Suprapubic skin (tissue), 4 donors: Measurements from ENCODE around the gene CDKL1. TPM values are rescaled to one million over a fixed set of nuclear protein-coding genes. Genes with fewer than 3 reads are reported as not detected.

Experiments
- DNase-seq, 2 donors: peaks; one replicate each; pipeline ENCODE4 v3.0.0-alpha.2; 2019; ENCODE audit warnings: low spot score in 2 of 2
- H3K27ac ChIP-seq: fragments of 200-600 bp; sonication (generic); one replicate; pipeline ENCODE4 v1.5.1; 2019
- H3K27me3 ChIP-seq: fragments of 200-600 bp; sonication (generic); one replicate; pipeline ENCODE4 v1.5.1; 2019
- H3K36me3 ChIP-seq: fragments of 200-600 bp; sonication (generic); one replicate; pipeline ENCODE4 v1.5.1; 2019
- H3K4me1 ChIP-seq: fragments of 200-600 bp; sonication (generic); one replicate; pipeline ENCODE4 v1.5.1; 2019
- H3K4me3 ChIP-seq: fragments of 200-600 bp; sonication (generic); one replicate; pipeline ENCODE4 v1.5.1; 2019; ENCODE audit warnings: mild to moderate bottlenecking
- H3K9me3 ChIP-seq: fragments of 200-600 bp; sonication (generic); one replicate; pipeline ENCODE4 v1.5.1; 2019
- EP300 ChIP-seq: sonication (generic); formaldehyde crosslinking; IDR thresholded peaks from one replicate; pipeline ENCODE4 v1.6.1; 2017; ENCODE audit warnings: antibody characterized with exemption
- POLR2A ChIP-seq, 2 donors: fragments of 450-650 bp; IDR thresholded peaks; one replicate each; pipeline ENCODE4 v1.6.1; 2017; ENCODE audit warnings: antibody characterized with exemption in 2 of 2, mild to moderate bottlenecking in 2 of 2, moderate library complexity in 2 of 2
- POLR2AphosphoS5 ChIP-seq, 3 donors: sonication (generic); formaldehyde crosslinking; IDR thresholded peaks; one replicate each; pipeline ENCODE4 v1.6.1; 2017; ENCODE audit warnings: antibody characterized with exemption in 3 of 3
- WGBS: methylation state at CpG from one replicate; pipeline ENCODE4 v1.1.5; 2018; 5-methylcytosine and 5-hydroxymethylcytosine counted together
- total RNA-seq, 4 donors: library from RNA; depleted of rRNA; stranded (reverse); fragments of >200 nt; gene quantifications; one replicate each; pipeline ENCODE4 v1.1.0, GENCODE V29; 2016
- TF ChIP-seq, protein P1 (sequence below), 2 donors: fragments of 200-600 bp in 1 of 2; fragments of 450-650 bp in 1 of 2; sonication (generic) in 1 of 2; IDR thresholded peaks; one replicate each; pipeline ENCODE4 v1.5.1; 2016 to 2019; ENCODE audit warnings: antibody characterized with exemption in 2 of 2, mild to moderate bottlenecking in 1 of 2, moderate library complexity in 1 of 2

Gene CDKL1
- total RNA-seq, 4 donors from 2014 or later = 2.4 to 11.9 (median 5.2) TPM

DNA sequence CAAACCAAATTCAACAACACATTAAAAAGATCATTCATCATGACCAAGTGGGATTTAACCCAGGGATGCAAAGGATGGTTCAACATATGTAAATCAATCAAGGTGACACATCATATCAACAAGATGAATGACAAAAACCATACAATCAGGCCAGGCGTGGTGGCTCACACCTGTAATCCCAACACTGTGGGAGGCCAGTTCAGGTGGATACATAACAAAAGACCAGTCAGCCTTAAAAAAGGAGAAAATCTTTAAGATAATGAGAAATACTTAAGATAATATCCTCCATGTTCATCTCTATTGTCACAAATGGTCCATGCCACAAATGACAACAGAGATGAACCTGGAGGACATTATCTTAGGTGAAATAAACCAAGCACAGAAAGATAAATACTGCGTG is 97.1 kb downstream of the CDKL1 start:
- TF ChIP-seq EP300 (no peak), POLR2A (IDR thresholded peaks at IDR 0.05) (no peak), POLR2AphosphoS5 (IDR thresholded peaks at IDR 0.05) (no peak)
- TF ChIP-seq, protein P1, sequence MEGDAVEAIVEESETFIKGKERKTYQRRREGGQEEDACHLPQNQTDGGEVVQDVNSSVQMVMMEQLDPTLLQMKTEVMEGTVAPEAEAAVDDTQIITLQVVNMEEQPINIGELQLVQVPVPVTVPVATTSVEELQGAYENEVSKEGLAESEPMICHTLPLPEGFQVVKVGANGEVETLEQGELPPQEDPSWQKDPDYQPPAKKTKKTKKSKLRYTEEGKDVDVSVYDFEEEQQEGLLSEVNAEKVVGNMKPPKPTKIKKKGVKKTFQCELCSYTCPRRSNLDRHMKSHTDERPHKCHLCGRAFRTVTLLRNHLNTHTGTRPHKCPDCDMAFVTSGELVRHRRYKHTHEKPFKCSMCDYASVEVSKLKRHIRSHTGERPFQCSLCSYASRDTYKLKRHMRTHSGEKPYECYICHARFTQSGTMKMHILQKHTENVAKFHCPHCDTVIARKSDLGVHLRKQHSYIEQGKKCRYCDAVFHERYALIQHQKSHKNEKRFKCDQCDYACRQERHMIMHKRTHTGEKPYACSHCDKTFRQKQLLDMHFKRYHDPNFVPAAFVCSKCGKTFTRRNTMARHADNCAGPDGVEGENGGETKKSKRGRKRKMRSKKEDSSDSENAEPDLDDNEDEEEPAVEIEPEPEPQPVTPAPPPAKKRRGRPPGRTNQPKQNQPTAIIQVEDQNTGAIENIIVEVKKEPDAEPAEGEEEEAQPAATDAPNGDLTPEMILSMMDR (IDR thresholded peaks at IDR 0.05) = no peak
- H3K9me3 ChIP-seq = no peaks in the 10 kb centered on the region
- WGBS = 95% methylated on average over 2 of the region's 2 CpGs

DNA sequence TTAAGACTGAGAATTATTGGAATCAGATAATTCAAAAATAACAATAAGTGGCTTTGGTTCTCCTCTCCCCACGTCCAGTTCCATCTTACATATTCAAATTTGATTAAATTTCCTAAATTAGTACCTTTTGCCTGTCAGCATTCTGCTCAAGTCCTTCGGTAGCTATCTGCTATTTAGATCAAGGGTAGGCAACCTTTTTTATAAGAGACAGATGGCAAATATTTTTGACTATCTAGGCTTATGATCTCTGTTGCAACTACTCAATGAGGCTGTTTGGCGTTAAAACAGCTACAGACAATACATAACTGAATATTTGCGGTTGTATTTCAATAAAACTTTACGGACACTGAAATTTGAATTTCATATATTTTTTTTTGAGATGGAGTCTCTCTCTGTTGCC is 106.4 kb downstream of the CDKL1 start:
- Histone ChIP-seq H3K36me3 (peaks cover 12% of the 10 kb centered on the region), H3K27ac (no peak overlapping the region), H3K4me1 (no peaks in the 10 kb centered on the region), H3K27me3 (no peaks in the 10 kb centered on the region), H3K4me3 (no peak overlapping the region), H3K9me3 (no peaks in the 10 kb centered on the region)
- TF ChIP-seq, protein P1 (IDR thresholded peaks at IDR 0.05) = no peak
- TF ChIP-seq POLR2AphosphoS5 (IDR thresholded peaks at IDR 0.05) = no peak
- no peak for TF ChIP-seq POLR2A (IDR thresholded peaks at IDR 0.05)
- TF ChIP-seq EP300 = no peak
- 84% methylated on average over 5 of the region's 5 CpGs for WGBS
- DNase-seq = no peak

More for the DNA sequence above, 97.1 kb downstream of the CDKL1 start:
- Histone ChIP-seq H3K4me1 (no peaks in the 10 kb centered on the region), H3K27ac (no peak overlapping the region), H3K36me3 (no peaks in the 10 kb centered on the region), H3K4me3 (no peak overlapping the region), H3K27me3 (no peaks in the 10 kb centered on the region)
- no peak for DNase-seq

DNA sequence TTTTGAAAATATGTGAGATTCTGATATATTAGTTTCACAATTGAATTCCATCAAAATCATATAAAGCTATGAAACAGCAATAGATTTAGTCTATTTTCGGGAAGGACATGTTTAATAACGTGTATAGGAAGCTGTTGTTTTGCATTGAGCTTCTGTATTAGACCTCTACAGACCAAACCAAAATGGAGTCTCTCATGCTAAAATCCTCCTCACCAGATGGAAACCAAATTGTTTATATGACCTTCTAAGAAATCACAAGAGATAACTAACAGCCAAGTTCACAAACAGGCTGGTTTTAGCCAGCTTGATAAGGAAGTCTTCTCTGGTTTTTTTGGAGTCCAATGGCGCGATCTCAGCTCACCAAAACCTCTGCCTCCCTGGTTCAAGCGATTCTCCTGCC is 108.5 kb downstream of the CDKL1 start:
- DNase-seq = no peak
- Histone ChIP-seq H3K27ac (no peak overlapping the region), H3K4me1 (no peaks in the 10 kb centered on the region), H3K36me3 (peaks cover 3% of the 10 kb centered on the region), H3K27me3 (no peaks in the 10 kb centered on the region), H3K4me3 (no peak overlapping the region), H3K9me3 (no peaks in the 10 kb centered on the region)
- WGBS = 92% methylated on average over 5 of the region's 5 CpGs
- TF ChIP-seq, protein P1 (IDR thresholded peaks at IDR 0.05) = no peak
- TF ChIP-seq EP300 = no peak
- no peak for TF ChIP-seq POLR2A (IDR thresholded peaks at IDR 0.05)
- no peak for TF ChIP-seq POLR2AphosphoS5 (IDR thresholded peaks at IDR 0.05)

DNA sequence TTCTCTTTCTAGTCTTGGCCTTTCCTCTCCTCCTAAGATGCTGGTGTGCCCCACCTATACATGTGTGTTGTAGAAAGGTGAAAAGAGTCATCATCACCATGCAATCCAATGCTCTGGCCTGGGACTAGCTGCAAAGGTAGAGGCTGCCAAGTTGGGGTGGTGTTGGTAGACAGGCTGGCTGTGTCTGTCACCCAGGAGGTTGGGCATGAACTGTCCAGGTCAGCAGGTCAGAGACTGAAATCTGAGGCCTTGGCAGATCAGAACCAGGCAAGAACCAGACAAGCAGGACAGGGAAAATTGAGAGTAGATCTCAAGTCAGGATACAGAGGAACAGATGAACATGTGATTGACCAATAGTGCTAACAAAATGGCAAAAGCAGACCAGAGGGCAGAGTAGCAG is 110.8 kb downstream of the CDKL1 start:
- Histone ChIP-seq H3K27ac (no peak overlapping the region), H3K4me1 (no peaks in the 10 kb centered on the region), H3K36me3 (peaks cover 5% of the 10 kb centered on the region), H3K27me3 (no peaks in the 10 kb centered on the region), H3K9me3 (no peaks in the 10 kb centered on the region), H3K4me3 (no peak overlapping the region)
- TF ChIP-seq EP300 (no peak), POLR2AphosphoS5 (IDR thresholded peaks at IDR 0.05) (no peak), POLR2A (IDR thresholded peaks at IDR 0.05) (no peak)
- TF ChIP-seq, protein P1 (IDR thresholded peaks at IDR 0.05) = no peak
- DNase-seq = no peak

Other genes starting within 250 kb of the CDKL1 start
- 10 to 100 TPM; 22.5 to 40.8 (median 30.4) TPM for gene SOS2, start 165.3 kb downstream of the CDKL1 start, total RNA-seq
- gene L2HGDH, start 84.7 kb downstream of the CDKL1 start, total RNA-seq = 10 to 100 TPM in 2 of 4 donors, 1 to 10 TPM in 2; 6.8 to 11.0 (median 9.2) TPM
- gene DMAC2L, start 84.6 kb downstream of the CDKL1 start, total RNA-seq = 10 to 100 TPM; 11.6 to 20.5 (median 18.3) TPM
- gene MAP4K5, start 135.7 kb upstream of the CDKL1 start, total RNA-seq = 100 to 1,000 TPM; 109 to 226 (median 125) TPM
- gene ATL1, start 163.3 kb upstream of the CDKL1 start, total RNA-seq = 10 to 100 TPM in 3 of 4 donors, 1 to 10 TPM in 1; 8.2 to 22.8 (median 14.5) TPM